Measurements from ENCODE around the gene CORO1C.

The CORO1C gene

DNA sequence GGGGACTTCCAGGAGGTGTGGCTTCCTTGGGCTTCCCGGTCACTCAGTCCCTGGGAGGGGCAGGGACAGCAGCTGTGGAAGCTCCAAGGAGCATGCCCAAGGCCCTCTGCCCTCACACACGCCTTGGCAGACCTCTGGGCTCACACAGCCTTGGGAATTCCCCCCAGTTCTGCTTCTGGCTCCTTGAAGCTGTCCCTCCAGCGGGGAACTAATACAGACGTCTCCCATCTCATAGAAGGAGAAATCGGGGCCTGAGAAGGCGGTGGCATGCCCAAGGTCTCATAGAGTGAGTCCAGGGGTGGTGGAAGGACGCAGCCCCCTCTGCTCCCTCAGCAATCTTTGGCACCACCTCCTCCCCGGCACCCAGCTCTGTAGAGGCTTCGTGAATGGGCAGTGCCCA lies 117.8 kb downstream of the CORO1C start:
- no peak for DNase-seq

DNA sequence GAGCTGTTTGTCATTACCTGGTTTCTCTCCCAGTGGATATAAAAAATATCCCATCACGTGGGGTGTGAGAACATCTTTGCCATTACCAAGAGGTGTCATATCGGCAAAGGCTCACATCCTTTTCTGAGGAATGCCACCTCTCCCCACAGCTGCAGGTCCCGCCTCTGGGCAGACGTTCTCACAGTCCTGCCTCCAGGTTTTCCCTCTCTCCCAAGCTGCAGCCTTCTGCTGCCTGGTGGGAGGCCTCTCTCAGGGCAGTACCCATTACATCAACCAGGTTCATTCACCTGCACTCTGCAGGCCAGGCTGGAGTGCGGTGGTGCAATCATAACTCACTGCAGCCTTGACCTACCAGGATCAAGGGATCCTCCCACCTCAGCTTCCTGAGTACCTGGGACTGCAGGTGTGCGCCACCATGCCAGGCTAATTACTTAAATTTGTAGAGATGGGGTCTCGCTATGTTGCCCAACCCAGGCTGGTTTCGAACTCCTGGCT lies 118.5 kb downstream of the CORO1C start:
- no peak for DNase-seq

DNA sequence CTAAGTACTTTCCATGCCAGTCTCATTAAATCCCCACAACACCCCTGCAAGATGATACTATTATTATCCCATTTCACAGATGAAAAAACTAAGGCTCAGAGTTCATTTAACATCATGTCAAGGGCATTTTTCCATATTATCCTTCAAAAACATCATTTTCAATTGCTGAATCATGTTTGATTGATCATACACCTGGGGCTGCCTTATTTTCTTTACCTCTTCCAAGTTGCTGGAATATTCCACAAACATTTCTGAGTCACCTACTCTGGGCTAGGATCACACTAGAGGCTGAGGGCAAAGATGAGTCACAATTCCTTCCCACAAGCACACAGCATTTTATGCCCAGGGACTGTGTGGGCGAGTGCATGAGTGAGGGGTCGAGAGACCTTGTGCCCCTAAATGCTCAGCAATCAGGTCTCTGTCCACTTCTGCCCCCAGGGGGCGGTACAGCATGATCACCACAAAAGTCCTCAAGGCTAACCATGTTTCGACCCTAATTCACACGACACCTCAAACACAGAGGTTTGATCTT lies 119.4 kb downstream of the CORO1C start:
- peak; percentile 63 for DNase-seq

DNA sequence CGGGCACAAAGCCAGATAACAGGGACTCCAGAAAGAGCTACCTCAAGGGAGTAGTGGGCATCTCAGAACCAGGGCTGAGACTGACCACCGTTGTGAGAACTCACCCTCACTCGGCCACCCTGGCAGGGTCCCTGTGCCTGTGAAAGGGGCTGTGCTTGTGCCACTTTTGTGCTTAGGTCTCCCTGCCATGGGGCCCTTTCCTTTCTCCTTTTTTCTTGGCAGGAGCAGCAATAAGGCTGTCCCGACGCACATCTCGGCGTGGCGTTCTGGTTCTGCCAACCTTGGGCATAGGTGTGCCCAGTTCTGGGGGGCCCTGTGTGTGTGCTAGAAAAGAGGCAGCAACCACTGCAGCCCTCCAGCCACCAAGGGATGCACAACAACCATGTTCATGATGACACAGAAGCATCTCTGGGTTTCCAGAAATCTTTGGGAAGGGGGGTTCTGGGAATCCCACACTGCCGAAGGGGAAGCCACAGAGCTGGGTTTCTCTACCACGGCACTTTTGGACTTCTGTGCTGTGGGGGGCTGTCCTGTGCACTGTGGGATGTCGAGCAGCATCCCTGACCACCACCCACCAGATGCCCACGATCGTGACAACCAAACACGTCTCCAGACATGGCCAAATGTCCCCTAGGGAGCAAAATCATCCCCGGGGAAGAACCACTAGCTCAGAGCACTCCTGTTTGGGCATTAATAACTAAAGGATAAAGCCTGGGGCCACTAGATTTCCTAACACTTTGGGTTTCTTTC lies 120.3 kb downstream of the CORO1C start:
- no peak for DNase-seq

DNA sequence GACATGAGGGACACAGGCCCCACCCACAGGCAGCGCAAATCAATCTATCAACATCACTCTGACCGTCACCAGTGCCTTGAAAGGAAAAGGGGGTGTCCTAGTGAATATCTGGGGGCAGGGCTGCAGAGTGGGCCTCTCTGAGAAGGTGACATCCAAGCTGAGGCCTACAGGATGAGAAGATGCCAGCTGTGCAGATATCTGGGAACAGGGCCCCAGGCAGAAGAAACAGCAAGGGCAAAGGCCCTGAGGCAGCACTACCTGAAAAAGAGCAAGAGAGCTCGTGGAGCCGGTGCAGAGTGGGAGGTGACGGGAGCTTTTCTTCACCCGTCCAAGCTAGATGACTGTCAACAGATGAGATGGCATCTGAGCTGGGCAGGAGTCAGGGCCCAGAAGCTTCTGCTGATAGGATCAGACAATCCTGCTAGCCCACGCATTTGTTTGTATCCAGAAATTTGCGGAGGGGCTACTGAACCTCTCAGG lies 120.9 kb downstream of the CORO1C start:
- DNase-seq, result no peak

DNA sequence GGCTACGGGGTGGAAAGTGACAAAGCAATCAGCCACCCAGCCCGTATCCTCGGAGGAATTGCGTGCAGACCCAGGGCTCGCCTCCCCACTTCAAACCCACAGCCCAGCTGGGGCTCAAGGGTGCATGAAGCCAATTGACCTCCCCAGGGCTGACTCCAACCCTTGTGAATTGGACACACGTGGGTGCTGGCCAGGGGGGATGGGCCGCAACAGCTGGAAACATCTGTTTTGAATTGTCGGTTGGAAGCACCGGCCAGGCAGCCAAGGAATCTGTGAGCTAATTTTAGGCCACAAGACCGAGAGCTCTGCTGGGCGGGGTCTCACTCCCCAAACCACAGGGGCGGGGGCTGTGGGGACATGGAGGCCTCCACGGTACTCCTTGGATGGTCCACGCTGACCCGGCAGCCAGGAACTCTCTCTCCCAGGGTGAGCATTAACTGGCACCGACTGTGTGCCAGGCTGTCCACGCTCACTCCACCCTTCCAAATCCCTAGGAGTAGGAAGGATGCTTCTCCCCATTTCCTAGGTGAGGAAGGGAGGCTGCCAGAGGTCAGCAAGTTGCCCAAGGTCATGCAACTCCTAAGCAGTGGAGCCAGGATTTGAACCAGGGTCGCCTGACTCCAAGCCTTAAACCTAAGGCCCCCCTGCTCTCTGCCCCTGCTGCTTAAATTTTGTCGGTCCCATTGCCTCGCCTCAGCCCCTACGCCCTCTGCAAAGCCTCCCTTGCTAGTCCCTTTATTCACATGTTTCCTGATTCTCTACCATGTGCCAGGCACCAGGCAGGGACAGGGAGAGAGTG lies 121.6 kb downstream of the CORO1C start:
- no peak for DNase-seq

DNA sequence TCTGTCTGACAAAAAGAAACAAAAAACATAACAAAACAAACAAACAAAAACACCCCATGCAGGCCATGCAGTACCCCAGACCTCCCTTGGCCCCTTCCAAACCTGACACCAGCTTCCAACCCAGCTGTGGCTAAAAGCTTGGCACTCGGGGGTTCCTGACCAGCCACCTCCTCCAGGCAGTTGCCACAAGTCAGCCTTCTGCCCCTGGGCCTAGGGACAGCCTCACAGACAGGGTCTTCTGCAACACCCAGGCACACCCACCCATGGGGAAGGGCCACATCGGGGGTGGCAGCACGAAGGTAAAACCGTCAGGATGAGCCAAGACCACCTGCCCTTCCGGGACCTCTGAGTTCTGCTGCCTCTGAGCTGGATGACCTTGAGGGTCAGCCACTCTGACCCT lies 122.7 kb downstream of the CORO1C start:
- DNase-seq, result no peak

DNA sequence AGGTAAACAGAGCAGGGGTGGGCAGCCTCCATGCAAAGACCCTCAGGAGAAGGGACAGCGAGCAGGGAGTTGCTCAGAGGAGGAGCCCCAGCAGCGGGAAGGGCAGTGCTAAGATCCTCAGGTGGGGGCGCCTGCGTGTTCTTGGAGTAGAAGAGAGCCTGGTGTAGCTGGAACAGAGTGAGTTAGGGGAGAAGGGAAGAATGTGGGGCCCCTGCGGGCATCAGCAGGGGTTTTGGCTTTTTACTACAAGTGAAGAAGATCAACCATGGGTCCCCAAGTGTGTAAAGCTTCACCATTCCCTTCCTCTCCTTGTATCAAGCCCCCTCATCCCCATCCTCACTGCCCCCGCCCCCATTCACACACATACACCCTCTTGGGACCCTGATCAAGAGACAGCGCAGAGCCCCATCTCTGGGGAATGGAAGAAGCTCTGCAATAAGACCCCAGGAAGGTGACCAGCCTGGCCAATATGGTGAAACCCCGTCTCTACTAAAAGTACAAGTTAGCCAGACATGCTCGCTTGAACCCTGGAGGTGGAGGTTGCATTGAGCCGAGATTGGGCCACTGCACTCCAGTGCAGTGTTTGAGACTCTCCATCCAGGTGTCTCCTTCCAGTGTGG lies 123.2 kb downstream of the CORO1C start:
- DNase-seq, result no peak

DNA sequence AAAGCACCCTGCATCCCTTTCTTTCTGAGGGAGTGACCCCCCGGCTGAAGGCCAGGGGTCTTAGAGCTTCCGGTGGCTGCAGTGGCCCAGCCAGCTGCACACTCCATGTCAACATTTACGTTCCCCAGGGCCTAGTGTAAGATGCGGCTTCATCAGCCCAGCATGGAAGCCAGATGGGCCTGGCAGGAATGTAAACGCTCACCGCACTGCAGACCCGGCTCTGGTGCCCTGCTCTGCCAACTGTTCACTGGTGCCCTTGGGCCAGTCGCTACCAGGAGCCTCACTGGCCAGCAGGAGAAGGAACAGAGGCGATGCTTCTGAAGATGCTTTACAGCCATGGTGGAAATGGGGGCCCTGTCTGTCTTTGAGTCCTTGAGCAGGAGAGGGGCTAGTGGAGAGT lies 124.8 kb downstream of the CORO1C start:
- no peak for DNase-seq

DNA sequence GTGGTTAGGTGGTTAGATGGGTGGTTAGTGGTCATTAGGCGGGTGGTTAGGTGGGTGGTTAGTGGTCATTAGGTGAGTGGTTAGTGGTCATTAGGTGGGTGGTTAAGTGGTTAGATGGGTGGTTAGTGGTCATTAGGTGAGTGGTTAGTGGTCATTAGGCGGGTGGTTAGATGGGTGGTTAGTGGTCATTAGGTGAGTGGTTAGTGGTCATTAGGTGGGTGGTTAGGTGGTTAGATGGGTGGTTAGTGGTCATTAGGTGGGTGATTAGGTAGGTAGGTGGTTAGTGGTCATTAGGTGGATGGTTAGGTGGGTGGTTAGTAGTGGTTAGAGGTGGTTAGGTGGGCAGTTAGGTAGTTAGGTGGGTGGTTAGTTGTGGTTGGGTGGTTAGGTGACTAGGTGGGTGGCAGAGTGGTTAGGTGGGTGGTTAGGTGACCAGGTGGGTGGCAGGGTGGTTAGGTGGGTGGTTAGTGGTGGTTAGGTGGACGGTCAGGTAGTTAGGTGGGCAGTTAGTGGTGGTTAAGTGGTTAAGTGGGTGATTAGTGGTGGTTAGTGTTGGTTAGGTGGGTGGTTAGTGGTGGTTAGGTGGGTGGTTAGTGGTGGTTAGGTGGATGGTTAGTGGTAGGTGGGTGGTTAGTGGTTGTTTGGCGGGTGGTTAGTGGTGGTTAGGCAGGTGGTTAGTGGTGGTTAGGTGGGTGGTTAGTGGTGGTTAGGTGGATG lies 125.5 kb downstream of the CORO1C start:
- DNase-seq, result no peak

DNA sequence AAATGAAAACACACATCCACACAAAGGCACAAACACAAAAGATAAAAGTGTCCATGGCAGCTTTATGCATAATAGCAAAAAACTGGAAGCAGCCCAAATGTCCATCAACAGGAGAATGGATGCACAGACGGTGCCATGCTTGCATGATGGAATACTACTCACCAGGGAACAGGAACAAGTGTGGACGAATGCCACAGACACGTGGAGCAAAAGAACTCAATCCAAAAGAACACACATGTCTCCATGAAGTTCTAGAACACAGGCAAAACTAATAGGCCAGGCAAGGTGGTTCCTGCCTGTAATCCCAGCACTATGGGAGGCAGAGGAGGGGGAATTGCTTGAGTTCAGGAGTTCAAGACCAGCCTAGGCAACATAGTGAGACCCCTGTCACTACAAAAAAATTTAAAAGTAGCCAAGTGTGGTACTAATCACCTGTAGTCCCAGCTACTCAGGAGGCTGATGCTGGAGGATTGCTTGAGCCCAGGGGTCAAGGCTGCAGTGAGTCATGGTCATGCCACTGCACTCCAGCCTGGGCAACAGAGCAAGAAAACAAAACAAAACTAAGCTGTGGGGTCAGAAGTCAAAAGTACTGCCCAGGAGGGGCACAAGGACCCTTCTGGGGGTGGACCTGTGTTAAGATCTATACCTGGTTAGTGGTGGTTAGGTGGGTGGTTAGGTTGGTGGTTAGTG lies 126.2 kb downstream of the CORO1C start:
- DNase-seq, result no peak

DNA sequence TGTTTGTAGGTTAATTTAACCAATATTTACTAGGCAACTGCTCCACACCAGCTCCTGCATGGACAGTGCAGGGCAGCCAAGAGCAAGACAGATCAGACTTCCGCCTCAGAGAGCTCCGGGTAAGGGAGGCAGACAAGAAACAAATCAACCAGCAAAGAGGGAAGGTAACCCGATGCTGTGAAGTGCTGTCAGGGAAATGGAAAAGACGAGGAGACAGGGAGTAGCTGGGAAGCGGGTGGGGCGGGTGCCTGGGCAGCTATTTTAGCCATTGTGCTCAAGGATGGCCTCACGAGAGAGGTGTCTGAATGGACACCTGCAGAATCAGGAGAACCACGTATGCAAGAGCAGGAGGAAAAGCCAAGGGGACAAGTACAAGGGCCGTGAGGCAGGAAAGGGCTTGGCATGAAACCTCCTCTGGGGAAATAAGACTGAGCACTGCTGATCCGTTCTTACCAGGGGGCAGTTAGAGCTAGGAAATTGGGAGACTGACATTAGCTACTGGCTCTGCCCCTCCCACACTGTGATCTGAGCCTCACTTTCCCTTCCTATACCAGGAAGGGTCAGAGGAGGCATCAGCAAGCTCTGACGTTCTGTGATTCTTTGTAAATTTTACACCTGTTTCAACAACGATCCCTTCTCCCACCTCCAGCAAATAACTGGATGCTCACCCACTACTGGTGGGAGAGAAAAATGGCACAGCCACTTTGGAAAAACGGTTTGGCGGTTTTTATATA lies 126.9 kb downstream of the CORO1C start:
- no peak for DNase-seq

DNA sequence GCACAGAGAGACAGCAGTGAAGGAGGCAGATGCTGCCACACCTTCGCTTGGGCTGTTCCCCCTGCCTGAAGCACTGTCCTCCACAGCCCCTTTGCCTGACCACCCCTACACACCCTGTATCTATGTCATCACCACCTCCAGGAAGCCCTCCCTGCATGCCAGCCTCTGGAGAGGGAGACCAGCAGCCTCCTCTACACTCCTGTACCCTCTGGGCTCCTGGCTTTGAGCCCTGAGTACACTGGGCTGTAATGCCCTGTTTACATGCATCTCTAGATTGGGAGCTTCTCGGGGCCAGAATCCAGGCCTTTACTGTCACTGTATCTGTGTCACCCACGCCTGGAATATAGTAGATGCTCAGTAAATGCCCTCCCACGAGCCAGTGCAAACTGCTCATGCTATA lies 127.6 kb downstream of the CORO1C start:
- DNase-seq, result no peak

DNA sequence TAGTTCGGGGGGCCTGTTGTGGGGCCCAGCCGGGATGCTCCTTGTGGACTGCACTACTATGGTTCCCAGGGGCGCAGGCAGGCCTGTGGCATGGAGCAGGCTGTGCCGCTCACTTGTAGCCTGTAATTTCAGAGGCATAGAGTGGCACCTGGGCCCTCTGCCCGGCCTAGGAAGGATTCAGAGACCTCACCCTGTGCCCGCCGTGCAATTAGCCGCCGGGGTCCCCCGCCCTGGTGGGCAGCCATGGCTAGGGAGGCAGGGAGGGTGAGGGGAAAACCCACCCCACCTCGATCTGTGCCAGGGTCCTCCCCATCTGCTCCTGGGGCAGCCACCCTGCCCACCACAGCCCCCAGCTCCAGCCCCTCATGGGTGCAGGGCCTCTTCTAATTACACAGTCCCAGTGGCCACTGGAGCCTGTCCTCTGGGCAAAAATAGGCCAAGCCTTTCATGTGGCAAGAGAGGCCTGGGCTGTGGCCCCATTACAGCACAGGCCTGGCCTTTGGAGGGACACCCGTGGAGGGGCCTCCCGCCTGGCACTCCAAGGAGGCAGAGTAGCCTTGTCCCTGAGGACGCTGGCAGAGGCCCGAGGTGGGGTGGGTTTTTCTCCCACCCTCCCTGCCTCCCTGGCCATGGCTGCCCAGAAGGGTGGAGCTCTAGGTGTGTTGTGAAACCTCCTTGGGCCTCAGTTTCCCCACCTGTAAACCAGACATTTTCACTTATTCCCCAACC lies 128.2 kb downstream of the CORO1C start:
- DNase-seq, result no peak

DNA sequence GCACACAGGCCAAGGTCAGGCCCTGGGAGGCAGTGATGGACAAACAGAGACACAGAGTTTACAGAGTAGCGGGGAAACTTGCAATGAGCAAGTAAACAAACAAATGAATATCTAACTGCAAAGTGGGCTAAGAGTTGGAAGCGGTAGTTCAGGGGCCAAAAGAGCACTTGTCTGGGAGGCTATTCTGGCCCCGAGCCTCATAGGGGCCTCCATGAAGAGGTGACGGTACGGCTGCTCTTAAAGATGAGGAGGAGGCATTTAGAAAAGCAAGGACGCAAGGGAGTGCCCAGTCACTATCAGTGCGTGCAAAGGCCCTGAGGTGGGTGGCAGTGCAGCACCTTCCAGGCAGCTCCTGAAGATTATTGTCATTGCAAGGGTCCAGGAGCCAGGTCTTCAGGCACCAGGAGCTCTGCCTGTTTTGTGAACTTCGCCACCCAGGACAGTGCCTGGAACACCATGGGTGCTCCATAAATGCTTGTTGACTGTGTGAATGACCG lies 129.1 kb downstream of the CORO1C start:
- DNase-seq, result no peak

DNA sequence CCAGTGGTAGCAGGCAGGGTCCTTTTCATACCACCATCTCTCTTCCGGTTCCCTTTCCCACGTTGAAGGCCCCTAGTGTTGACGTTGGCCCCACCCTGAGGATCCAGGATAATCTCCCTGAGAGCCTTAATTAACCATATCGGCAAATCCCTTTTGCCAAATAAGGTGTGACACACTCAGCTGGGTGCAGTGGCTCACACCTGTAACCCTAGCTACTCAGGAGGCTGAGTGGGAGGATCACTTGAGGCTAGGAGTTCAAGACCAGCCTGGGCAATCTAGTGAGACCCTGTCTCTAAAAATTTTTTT lies 130.7 kb downstream of the CORO1C start:
- no peak for DNase-seq

DNA sequence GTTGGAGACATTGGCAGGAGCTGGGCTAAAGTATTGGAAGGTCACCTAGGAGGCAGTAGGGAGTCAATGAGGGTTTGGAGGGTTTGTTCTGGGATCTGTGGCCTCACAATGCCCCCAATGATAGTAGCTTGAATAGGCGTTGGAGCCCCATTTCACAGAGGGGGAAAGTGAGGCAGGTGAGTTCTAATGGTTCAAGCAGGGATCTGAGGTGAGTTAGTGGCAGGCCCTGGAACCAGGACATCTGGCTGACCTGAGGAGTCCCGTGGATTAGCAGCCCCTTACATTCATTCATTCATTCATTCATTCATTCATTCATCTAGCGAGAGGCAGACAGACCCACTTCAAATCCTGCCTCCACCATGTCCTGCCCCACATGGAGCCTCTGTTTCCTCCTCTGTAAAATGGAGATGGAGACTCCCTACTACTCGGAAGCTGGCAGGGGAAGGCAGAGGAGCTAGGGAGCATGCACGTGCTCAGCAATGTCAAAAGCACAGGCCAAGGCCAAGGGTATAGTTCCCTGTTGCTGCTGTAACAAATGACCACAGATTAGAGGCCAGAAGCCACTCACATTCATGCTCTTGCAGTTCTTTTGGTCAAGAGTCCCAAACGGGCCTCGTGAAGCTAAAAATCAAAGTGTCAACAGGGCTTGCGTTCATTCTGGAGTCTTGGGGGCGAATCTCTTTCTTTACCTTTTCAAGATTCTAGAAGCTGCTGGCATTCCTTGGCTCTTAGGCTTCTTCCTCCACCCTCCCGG lies 131.2 kb downstream of the CORO1C start:
- no peak for DNase-seq

DNA sequence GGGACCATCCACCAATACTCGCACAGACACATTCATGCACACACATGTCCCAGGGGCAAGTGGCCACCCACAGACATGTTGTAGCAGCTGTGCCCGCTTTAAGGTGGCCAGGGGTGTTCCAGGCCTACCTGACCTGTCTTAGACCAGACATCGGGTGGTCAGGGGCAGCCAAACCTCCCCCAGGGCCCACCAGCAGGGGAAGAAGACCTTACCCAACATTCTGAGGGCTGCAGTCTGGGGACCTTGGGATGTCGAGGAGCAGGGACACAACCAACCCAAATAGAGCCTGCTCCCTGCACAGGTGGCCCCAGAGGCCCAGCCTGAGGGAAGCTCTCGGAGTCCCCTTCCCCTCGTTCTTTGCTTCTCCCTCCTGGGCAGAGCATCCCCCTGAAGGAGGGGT lies 131.8 kb downstream of the CORO1C start:
- no peak for DNase-seq

DNA sequence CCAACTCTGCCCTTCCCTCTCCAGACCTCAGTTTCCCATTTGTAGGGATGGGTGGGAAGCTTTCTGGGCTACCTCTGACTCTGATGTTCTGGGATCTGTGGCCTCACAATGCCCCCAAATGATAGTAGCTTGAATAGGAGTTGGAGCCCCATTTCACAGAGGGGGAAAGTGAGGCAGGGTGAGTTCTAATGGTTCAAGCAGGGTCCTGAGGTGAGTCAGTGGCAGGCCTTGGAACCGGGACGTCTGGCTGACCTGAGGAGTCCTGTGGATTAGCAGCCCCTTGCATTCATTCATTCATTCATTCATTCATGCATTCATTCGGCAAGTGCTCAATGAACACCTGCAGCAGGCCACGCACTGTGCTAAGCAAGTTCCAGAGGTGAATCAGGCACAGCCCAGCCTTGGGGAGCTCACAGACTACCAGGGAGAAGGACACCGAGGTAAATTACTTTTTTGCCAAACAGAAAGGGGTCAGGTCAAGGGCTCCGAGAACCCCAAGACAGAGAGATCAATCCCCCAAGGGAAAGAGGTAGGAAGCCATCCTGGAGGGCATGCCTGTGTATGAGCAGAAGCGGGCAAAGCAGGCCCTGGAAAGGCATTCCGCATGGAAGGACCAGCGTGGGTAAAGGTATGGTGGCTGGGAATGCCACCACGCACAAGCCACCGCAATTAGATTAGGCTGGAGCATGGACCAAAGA lies 132.6 kb downstream of the CORO1C start:
- DNase-seq, result no peak

Data from CD4-positive, alpha-beta T cell treated with Interleukin-4 for 4 hours (primary cell).